Measurements from ENCODE around the gene MAJIN. TPM values are rescaled to one million over a fixed set of nuclear protein-coding genes. Genes with fewer than 3 reads are reported as not detected.

The MAJIN gene
- total RNA-seq, 1 experiment from 2014 or later = not detected

- no peak for TF ChIP-seq TEAD1 (CRISPR knock-in tag; IDR thresholded peaks at IDR 0.05)
- TF ChIP-seq ESRRA (CRISPR knock-in tag; IDR thresholded peaks at IDR 0.05; ENCODE audit: borderline replicate concordance) = no peak
- no peak for TF ChIP-seq KAT7 (CRISPR knock-in tag; IDR thresholded peaks at IDR 0.05; ENCODE audit: borderline replicate concordance)
- TF ChIP-seq ATF2 (CRISPR knock-in tag; IDR thresholded peaks at IDR 0.05; ENCODE audit: borderline replicate concordance, low read depth) = no peak
These were observed 46.0 kb upstream of the MAJIN start (continued) for GRCh38 chr11:65017937-65018336.

- Mint-ChIP-seq H3K36me3 (peaks cover 40% of the 10 kb centered on the region), H3K27ac (peak overlapping the region; percentile 30)
These were observed 44.8 kb upstream of the MAJIN start for GRCh38 chr11:65016705-65017104.

GRCh38 chr11:65014726-65015227 is 42.9 kb upstream of the MAJIN start:
- H3K27ac Mint-ChIP-seq = no peak overlapping the region; the same call in 1 of the 2 replicates
- no peaks in the 10 kb centered on the region for H3K9me3 Mint-ChIP-seq
- H3K4me1 Mint-ChIP-seq = peaks cover 18% of the 10 kb centered on the region
- no peak for TF ChIP-seq SMAD3 (CRISPR knock-in tag; IDR thresholded peaks at IDR 0.05; ENCODE audit: borderline replicate concordance)
- no peak for TF ChIP-seq ZSCAN18 (CRISPR knock-in tag; IDR thresholded peaks at IDR 0.05)
- peak; percentile 99 for TF ChIP-seq ZNF121 (CRISPR knock-in tag; IDR thresholded peaks at IDR 0.05)
- peak; percentile 93 for TF ChIP-seq GTF2I (CRISPR knock-in tag; conservative IDR thresholded peaks at IDR 0.05)
- H3K36me3 Mint-ChIP-seq = peaks cover 33% of the 10 kb centered on the region
- peak overlapping the region; percentile 81 for H3K4me3 Mint-ChIP-seq
- CTCF ChIA-PET = interaction anchor here (0.6 to 5.4 kb wide), 46 partner anchors 11 to 870 kb away, joined by 3 to 37 read pairs (median 5); partner anchors contain the start of genes BATF2, CDC42BPG, FAU and GPHA2
- DNase-seq (ENCODE audit: low spot score) (peak; percentile 39), ATAC-seq (peak; percentile 6)
- POLR2A ChIA-PET = interaction anchor here (1.0 to 1.2 kb wide), 3 partner anchors 18 to 166 kb away, joined by 3 read pairs; partner anchors contain the start of genes BATF2, FAU and MRPL49
- no peaks in the 10 kb centered on the region for H3K27me3 Mint-ChIP-seq (ENCODE audit: low read depth)

More at GRCh38 chr11:65016705-65017104, 44.8 kb upstream of the MAJIN start:
- H3K27me3 Mint-ChIP-seq (ENCODE audit: low read depth) = no peaks in the 10 kb centered on the region
- DNase-seq (ENCODE audit: low spot score) (peak; percentile 28), ATAC-seq (no peak)
- TF ChIP-seq NR1H2 (CRISPR knock-in tag; IDR thresholded peaks at IDR 0.05) (no peak), NR3C1 (CRISPR knock-in tag; conservative IDR thresholded peaks at IDR 0.05; ENCODE audit: low read depth) (no peak), TEAD1 (CRISPR knock-in tag; IDR thresholded peaks at IDR 0.05) (no peak), IRF1 (CRISPR knock-in tag; IDR thresholded peaks at IDR 0.05) (no peak), ESRRA (CRISPR knock-in tag; IDR thresholded peaks at IDR 0.05; ENCODE audit: borderline replicate concordance) (no peak)
- POLR2A ChIA-PET = no interaction called here
- H3K4me1 Mint-ChIP-seq = peaks cover 18% of the 10 kb centered on the region
- CTCF ChIA-PET = interaction anchor here (5.4 kb wide), 1 partner anchor 95 kb away, joined by 37 read pairs; the partner anchor contains the start of gene TM7SF2
- H3K9me3 Mint-ChIP-seq = no peaks in the 10 kb centered on the region
- H3K4me3 Mint-ChIP-seq = no peak overlapping the region

GRCh38 chr11:65013888-65014725 is 42.2 kb upstream of the MAJIN start, which contains the start of gene ARL2:
Gene ARL2, plus strand, starts transcription at chr11:65014160. Its CDS starts 48 bp downstream, at chr11:65014208.
- Mint-ChIP-seq H3K4me3 (peak within 1 kb of the TSS; percentile 81), H3K27ac (peak within 1 kb of the TSS; percentile 92), H3K9me3 (no peaks in the 10 kb centered on the region), H3K4me1 (peaks cover 18% of the 10 kb centered on the region), H3K36me3 (peaks cover 27% of the 10 kb centered on the region), H3K27me3 (ENCODE audit: low read depth) (no peaks in the 10 kb centered on the region)
- ATAC-seq (peak; percentile 82), DNase-seq (ENCODE audit: low spot score) (peak; percentile 95)
- ChIA-PET CTCF (interaction anchor here (0.6 to 5.4 kb wide), 48 partner anchors 10 to 871 kb away, joined by 3 to 37 read pairs (median 5); partner anchors contain the start of genes BATF2, CDC42BPG, FAU and GPHA2), POLR2A (interaction anchor here (1.0 to 1.2 kb wide), 3 partner anchors 17 to 165 kb away, joined by 3 read pairs; partner anchors contain the start of genes BATF2, FAU and MRPL49)
- TF ChIP-seq ZNF281 (CRISPR knock-in tag; IDR thresholded peaks at IDR 0.05) = no peak
- no peak for TF ChIP-seq JAZF1 (CRISPR knock-in tag; IDR thresholded peaks at IDR 0.05)
- no peak for TF ChIP-seq NR2C2 (CRISPR knock-in tag; IDR thresholded peaks at IDR 0.05)
- peak; percentile 99 for TF ChIP-seq USF2 (CRISPR knock-in tag; IDR thresholded peaks at IDR 0.05)
- no peak for TF ChIP-seq GTF2I (CRISPR knock-in tag; conservative IDR thresholded peaks at IDR 0.05)
- no peak for TF ChIP-seq ERG (CRISPR knock-in tag; IDR thresholded peaks at IDR 0.05)

Data from WTC11 (cell line).